GM12878 (cell line): ENCODE results near the gene TUBA3E. TPM values are rescaled to one million over a fixed set of nuclear protein-coding genes. Genes with fewer than 3 reads are reported as not detected.
"Not testable (repeated sequence)": the region's sequence is repeated elsewhere in the genome, so short reads cannot be mapped to it uniquely, and the experiment has no call there.

ENCODE experiments used
- ATAC-seq: fragments of 200-7000 bp; cut with Tn5 transposase; 3 replicates; pipeline ENCODE4 v1.9.1; 2020; ENCODE audit warnings: mild to moderate bottlenecking, moderate library complexity
- BruUV-seq: library from RNA; stranded (reverse); fragments of 400-500 nt; replicated peaks from 2 replicates; lab custom pipeline; 2021; lab: Mats Ljungman, UMichigan
- CTCF ChIA-PET: fragments of 300-600 bp; sonication (Branson Sonifier 250); formaldehyde crosslinking; extraction: SDS; loops from one replicate; lab custom pipeline; 2021; ENCODE audit warnings: inconsistent platforms; lab: Yijun Ruan, JAX
- POLR2A ChIA-PET: fragments of 350-600 bp; formaldehyde crosslinking; extraction: SDS; loops from one replicate; lab custom pipeline; 2021; ENCODE audit warnings: inconsistent platforms; lab: Charles Lee
- RAD21 ChIA-PET: fragments of 300-600 bp; sonication (Branson Sonifier 250); formaldehyde crosslinking; loops from one replicate; lab custom pipeline; 2023; ENCODE audit warnings: antibody characterized with exemption; ENCODE audit not compliant: unreplicated experiment; lab: Charles Lee
- SMC1A ChIA-PET: fragments of 300-600 bp; sonication (Branson Sonifier 250); formaldehyde crosslinking; loops from one replicate; lab custom pipeline; 2023; ENCODE audit not compliant: unreplicated experiment, uncharacterized antibody; lab: Charles Lee
- DNase-seq: peaks from one replicate; pipeline ENCODE4 v3.0.0-alpha.2; 2011; ENCODE audit warnings: low read depth, low spot score
- FAIRE-seq: peaks from 3 replicates; lab custom pipeline; 2011; peaks lifted over from hg19 to GRCh38; lab: Jason Lieb, UNC
- H2AFZ ChIP-seq: 2 replicates; pipeline ENCODE4 v1.6.0; 2011; ENCODE audit warnings: low read depth, low read length, control low read depth; ENCODE audit not compliant: control insufficient read depth
- H3K27ac ChIP-seq: 2 replicates; pipeline ENCODE4 v1.5.1; 2011; ENCODE audit warnings: control low read depth; ENCODE audit not compliant: control insufficient read depth, insufficient read depth
- H3K27me3 ChIP-seq, 2 experiments: replicated peaks in 1 of 2; 2 replicates each; pipeline versions ENCODE4 v1.6.0 to v1.6.1; 2011; ENCODE audit warnings: low read length in 1 of 2; ENCODE audit not compliant: control insufficient read depth in 2 of 2, insufficient read depth in 2 of 2
- H3K36me3 ChIP-seq, 2 experiments: 2 replicates each; pipeline ENCODE4 v1.5.1; 2011; ENCODE audit warnings: low read length in 1 of 2; ENCODE audit not compliant: control insufficient read depth in 2 of 2, insufficient read depth in 2 of 2
- H3K4me1 ChIP-seq: 2 replicates; pipeline ENCODE4 v1.6.1; 2011; ENCODE audit warnings: mild to moderate bottlenecking, low read length, moderate library complexity, mixed read lengths; ENCODE audit not compliant: control insufficient read depth, insufficient read depth
- H3K4me2 ChIP-seq: 2 replicates; pipeline ENCODE4 v1.6.0; 2011; ENCODE audit warnings: control low read depth; ENCODE audit not compliant: control insufficient read depth, insufficient read depth
- H3K4me3 ChIP-seq: fragments of 200-600 bp; sonication (generic); 2 replicates; pipeline ENCODE4 v1.5.1; 2016
- H3K79me2 ChIP-seq: 2 replicates; pipeline ENCODE4 v1.6.0; 2011; ENCODE audit warnings: low read length; ENCODE audit not compliant: control insufficient read depth, insufficient read depth
- H3K9ac ChIP-seq: 2 replicates; pipeline ENCODE4 v1.8.0; 2011; ENCODE audit warnings: low read length, control low read depth, mixed read lengths; ENCODE audit not compliant: control insufficient read depth, insufficient read depth
- H3K9me3 ChIP-seq: replicated peaks from 3 replicates; pipeline ENCODE4 v1.5.1; 2011; ENCODE audit warnings: mild to moderate bottlenecking, low read length; ENCODE audit not compliant: control insufficient read depth, insufficient read depth
- H4K20me1 ChIP-seq: 2 replicates; pipeline ENCODE4 v1.6.0; 2011; ENCODE audit not compliant: control insufficient read depth, insufficient read depth
- BCL11A ChIP-seq: IDR thresholded peaks from 2 replicates; pipeline ENCODE4 v1.6.1; 2011; ENCODE audit warnings: low read depth, low read length
- CREB1 ChIP-seq: IDR thresholded peaks from 2 replicates; pipeline ENCODE4 v1.6.1; 2012; ENCODE audit warnings: low read depth, mild to moderate bottlenecking, inconsistent platforms
- DPF2 ChIP-seq: fragments of 450-650 bp; IDR thresholded peaks from 2 replicates; pipeline ENCODE4 v1.6.1; 2017; ENCODE audit warnings: mild to moderate bottlenecking
- IKZF1 ChIP-seq: fragments of 450-650 bp; conservative IDR thresholded peaks from 2 replicates; pipeline ENCODE4 v1.6.1; 2017; ENCODE audit warnings: antibody characterized with exemption, mild to moderate bottlenecking
- LARP7 ChIP-seq: fragments of 450-650 bp; IDR thresholded peaks from 2 replicates; pipeline ENCODE4 v1.6.1; 2017; ENCODE audit warnings: mild to moderate bottlenecking
- NR2C1 ChIP-seq: fragments of 450-650 bp; IDR thresholded peaks from 2 replicates; pipeline ENCODE4 v1.6.1; 2017; ENCODE audit warnings: antibody characterized with exemption, mild to moderate bottlenecking, moderate library complexity
- NR2F1 ChIP-seq: fragments of 450-650 bp; conservative IDR thresholded peaks from 2 replicates; pipeline ENCODE4 v1.6.1; 2017; ENCODE audit warnings: mild to moderate bottlenecking
- POLR2A ChIP-seq: IDR thresholded peaks from 2 replicates; pipeline ENCODE4 v1.6.1; 2011; ENCODE audit warnings: low read depth, mild to moderate bottlenecking, low read length
- POLR2AphosphoS5 ChIP-seq: IDR thresholded peaks from 2 replicates; pipeline ENCODE4 v1.6.1; 2011; ENCODE audit warnings: mild to moderate bottlenecking, low read length, inconsistent platforms
- POU2F2 ChIP-seq: IDR thresholded peaks from 3 replicates; pipeline ENCODE4 v1.6.1; 2011; ENCODE audit warnings: low read depth, mild to moderate bottlenecking, low read length, borderline replicate concordance
- RB1 ChIP-seq: fragments of 450-650 bp; formaldehyde crosslinking; IDR thresholded peaks from 2 replicates; pipeline ENCODE4 v1.6.1; 2017; ENCODE audit warnings: mild to moderate bottlenecking, borderline replicate concordance
- RUNX3 ChIP-seq: IDR thresholded peaks from 2 replicates; pipeline ENCODE4 v1.6.1; 2012; ENCODE audit warnings: low read length, inconsistent platforms
- SMARCA5 ChIP-seq: fragments of 450-650 bp; IDR thresholded peaks from 2 replicates; pipeline ENCODE4 v1.6.1; 2017; ENCODE audit warnings: mild to moderate bottlenecking
- SRF ChIP-seq, 2 experiments: IDR thresholded peaks; 2 replicates each; pipeline ENCODE4 v1.6.1; 2011; ENCODE audit warnings: low read depth in 2 of 2, low read length in 2 of 2, mild to moderate bottlenecking in 1 of 2, moderate library complexity in 1 of 2
- YY1 ChIP-seq: IDR thresholded peaks from 2 replicates; pipeline ENCODE4 v1.6.1; 2011; ENCODE audit warnings: low read depth, mild to moderate bottlenecking, low read length
- WGBS: methylation state at CpG from one replicate; pipeline ENCODE4 v1.1.6; 2016; ENCODE audit warnings: low lambda C conversion rate; ENCODE audit not compliant: insufficient replicate concordance, insufficient coverage; ENCODE audit errors: missing lambda C conversion rate; 5-methylcytosine and 5-hydroxymethylcytosine counted together
- in situ Hi-C: fragments of 300-500 bp; cut with MboI; formaldehyde crosslinking; loops from 9 replicates; pipeline ENCODE4 v1.14.3; 2018; ENCODE audit warnings: mixed read lengths
- intact Hi-C: fragments of 100-400 bp; cut with micrococcal nuclease; formaldehyde crosslinking; loops from one replicate; pipeline ENCODE4 v1.14.2; 2022; ENCODE audit not compliant: unreplicated experiment
- polyA plus RNA-seq, 11 experiments: library from polyadenylated mRNA; depleted of rRNA in 4 of 11; unstranded in 6 of 11; stranded (reverse) in 5 of 11; fragments of >200 nt; fragmentation: Nextera tagmentation in 4 of 11; fragmentation: Illumina TruSeq in 1 of 11; extraction: Ambion mirVana in 4 of 11; extraction: Trizol in 1 of 11; gene quantifications; 1 replicate in 1 of 11; 2 replicates in 10 of 11; pipeline versions ENCODE4 v1.2.1 to v1.2.3, GENCODE V29; 2011 to 2016; ENCODE audit warnings: inconsistent platforms in 2 of 11, missing spikeins in 2 of 11, low read depth in 1 of 11
- total RNA-seq, 4 experiments: library from RNA; depleted of rRNA in 3 of 4; stranded (reverse); fragments of >200 nt in 3 of 4; fragmentation: Illumina TruSeq in 1 of 4; extraction: Trizol in 1 of 4; gene quantifications; 2 replicates each; pipeline versions ENCODE4 v1.2.1 to v1.2.3, GENCODE V29; 2013 to 2021

Gene TUBA3E
- total and polyA plus RNA-seq, 10 of the 15 experiments (the other 5 are each of a cell fraction or from before 2014, with no cell fraction given): not detected

DNA sequence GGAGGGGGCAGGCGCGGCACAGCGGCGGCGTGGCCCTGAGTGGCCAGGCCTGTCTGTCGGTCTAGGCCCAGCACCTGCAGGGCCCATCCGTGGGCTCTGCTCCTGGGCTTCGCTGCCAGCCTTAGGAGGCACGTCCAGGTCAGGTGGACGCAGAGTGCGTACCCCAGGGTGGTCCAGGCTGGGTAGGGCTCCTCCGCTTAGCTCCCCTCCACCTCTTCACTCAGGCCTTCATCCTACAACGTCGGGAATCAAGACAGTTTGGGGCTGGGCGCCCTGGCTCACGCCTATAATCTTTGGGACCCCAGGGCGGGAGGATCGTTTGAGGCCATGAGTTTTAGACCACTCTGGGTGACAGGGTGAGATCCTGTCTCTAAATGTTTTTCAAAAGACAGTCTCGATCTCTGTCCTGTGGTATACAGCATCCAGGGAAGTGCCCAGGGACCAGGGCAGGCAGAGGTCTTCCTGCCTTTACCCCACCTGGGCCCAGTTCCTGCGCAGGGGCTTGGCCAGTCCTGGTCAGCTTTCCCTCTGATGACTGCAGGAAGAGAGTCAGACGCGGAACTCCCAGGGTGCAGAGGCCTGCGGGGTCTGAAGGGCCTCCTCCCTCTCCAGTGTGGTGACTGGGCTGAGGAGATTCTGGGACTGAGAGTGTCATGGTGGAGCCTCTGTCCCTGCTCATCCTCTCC is 15.3 kb downstream of the TUBA3E start:
- peak overlapping the region; percentile 70 for H3K27ac ChIP-seq
- H3K9me3 ChIP-seq, H3K4me1 ChIP-seq, H4K20me1 ChIP-seq, SMC1A ChIA-PET, POLR2A ChIA-PET, H3K36me3 ChIP-seq, RAD21 ChIA-PET, H2AFZ ChIP-seq, BruUV-seq, H3K27me3 ChIP-seq, DNase-seq: not testable (repeated sequence)
- FAIRE-seq (peak; percentile 76), ATAC-seq (peak; percentile 23; the same call in 2 of the 3 replicates)
- in situ Hi-C loops (loop anchor here (5.0 kb wide), 1 partner anchor 154 kb away; no protein-coding TSS in a partner anchor), intact Hi-C loops (loop anchor here (1.0 kb wide), 1 partner anchor 149 kb away; no protein-coding TSS in a partner anchor)
- peak overlapping the region; percentile 73 for H3K9ac ChIP-seq
- peak overlapping the region; percentile 83 for H3K4me3 ChIP-seq
- 9% methylated on average over 22 of the region's 23 CpGs for WGBS
- H3K4me2 ChIP-seq: peak overlapping the region; percentile 92
- H3K79me2 ChIP-seq: peaks cover 50% of the 10 kb centered on the region
- CTCF ChIA-PET: interaction anchor here (1.9 to 3.4 kb wide), 3 partner anchors 150 to 159 kb away, joined by 7 to 12 read pairs (median 12); partner anchors contain the start of gene IMP4

DNA sequence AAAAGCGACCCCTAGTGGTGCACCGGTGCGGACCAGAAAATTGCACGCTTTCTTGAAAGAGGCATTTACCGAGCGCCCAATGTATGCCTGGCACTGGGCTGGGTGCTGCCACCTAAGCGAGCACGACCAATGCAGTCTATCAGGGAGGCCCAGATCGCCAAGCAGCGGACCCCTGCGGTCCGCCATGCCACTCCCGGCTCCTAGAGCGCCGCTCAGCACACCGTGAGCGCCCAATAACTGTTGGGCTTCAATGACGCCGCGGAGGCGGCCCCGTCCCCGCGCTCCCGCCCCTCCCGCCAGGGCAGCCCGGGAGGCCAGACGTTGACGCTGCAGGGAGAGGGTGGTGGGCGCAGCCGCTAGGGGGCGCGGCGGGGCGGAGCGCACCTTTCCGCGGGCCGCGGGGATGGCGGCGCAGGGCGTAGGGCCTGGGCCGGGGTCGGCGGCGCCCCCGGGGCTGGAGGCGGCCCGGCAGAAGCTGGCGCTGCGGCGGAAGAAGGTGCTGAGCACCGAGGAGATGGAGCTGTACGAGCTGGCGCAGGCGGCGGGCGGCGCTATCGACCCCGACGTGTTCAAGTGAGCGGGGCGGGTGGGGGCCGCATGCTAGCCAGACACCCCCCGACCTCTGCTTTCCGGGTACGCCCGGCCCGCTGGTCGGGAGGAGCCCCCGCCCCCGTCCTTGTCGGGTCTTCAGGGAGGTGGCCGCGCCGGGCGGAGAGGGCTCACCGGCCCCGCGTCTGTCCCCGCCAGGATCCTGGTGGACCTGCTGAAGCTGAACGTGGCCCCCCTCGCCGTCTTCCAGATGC is 16.2 kb downstream of the TUBA3E start, which contains the start of gene MZT2B:
TSS of gene MZT2B (plus strand) at position 383 of the 803 bp plus-strand sequence. CDS start at position 404, 21 bp downstream.
- BruUV-seq: TSS peak; percentile 75
- ChIA-PET POLR2A (interaction anchor here (1.4 to 2.0 kb wide), 2 partner anchors 152 to 159 kb away, joined by 3 to 4 read pairs; a partner anchor contains a TSS), CTCF (interaction anchor here (0.7 to 3.4 kb wide), 5 partner anchors 148 to 165 kb away, joined by 3 to 12 read pairs (median 7); partner anchors contain the start of gene IMP4), RAD21 (interaction anchor here (0.8 to 1.5 kb wide), 3 partner anchors 151 to 191 kb away, joined by 4 to 5 read pairs (median 4); a partner anchor contains a TSS)
- H3K27me3 ChIP-seq, H3K9me3 ChIP-seq, H4K20me1 ChIP-seq, H3K36me3 ChIP-seq, H3K4me1 ChIP-seq, SMC1A ChIA-PET: not testable (repeated sequence)
- peak within 1 kb of the TSS; percentile 83 for H3K4me3 ChIP-seq
- in situ Hi-C loops: loop anchor here (5.0 kb wide), 1 partner anchor 155 kb away; no protein-coding TSS in a partner anchor
- peaks cover 57% of the 10 kb centered on the region for H3K79me2 ChIP-seq
- peak within 1 kb of the TSS; percentile 80 for H3K27ac ChIP-seq
- WGBS: under 1% methylated on average over 39 of the region's 86 CpGs
- DNase-seq (peak; percentile 51), ATAC-seq (peak; percentile 90), FAIRE-seq (peak; percentile 84)
- peak within 1 kb of the TSS; percentile 85 for H3K9ac ChIP-seq
- peak within 1 kb of the TSS; percentile 86 for H2AFZ ChIP-seq
- intact Hi-C loops: loop anchor here (1.0 kb wide), 1 partner anchor 150 kb away; no protein-coding TSS in a partner anchor
- H3K4me2 ChIP-seq: peak within 1 kb of the TSS; percentile 92
- TF ChIP-seq CREB1: peak; percentile 64; the same call in 1 of the 2 replicates
- TF ChIP-seq SRF (IDR thresholded peaks at IDR 0.05; ENCODE audit: low read depth in 2 of 2, low read length in 2 of 2): peak in 1 of 2 experiments; percentile 37; a peak in 1 of 4 replicates
- peak; percentile 66 for TF ChIP-seq POLR2AphosphoS5
- TF ChIP-seq NR2F1: peak; percentile 54; the same call in 1 of the 2 replicates
- peak; percentile 36; the same call in 1 of the 2 replicates for TF ChIP-seq DPF2
- peak; percentile 78 for TF ChIP-seq POLR2A
- TF ChIP-seq YY1: peak; percentile 91
- TF ChIP-seq SMARCA5: peak; percentile 99
- TF ChIP-seq LARP7: 0 out of 2 replicates have a peak, but pooled peaks have one; percentile 49
- 0 out of 2 replicates have a peak, but pooled peaks have one; percentile 6 for TF ChIP-seq NR2C1
- 0 out of 3 replicates have a peak, but pooled peaks have one; percentile 37 for TF ChIP-seq POU2F2
- TF ChIP-seq BCL11A: 0 out of 2 replicates have a peak, but pooled peaks have one; percentile 4
- TF ChIP-seq RUNX3: peak; percentile 2
- peak; percentile 7 for TF ChIP-seq IKZF1
- peak; percentile 77; the same call in 1 of the 2 replicates for TF ChIP-seq RB1
